Measurements from ENCODE around the gene NRROS. TPM values are rescaled to one million over a fixed set of nuclear protein-coding genes. Genes with fewer than 3 reads are reported as not detected.

The NRROS gene
- total RNA-seq, 1 donor from 2014 or later = 4.2 TPM

DNA sequence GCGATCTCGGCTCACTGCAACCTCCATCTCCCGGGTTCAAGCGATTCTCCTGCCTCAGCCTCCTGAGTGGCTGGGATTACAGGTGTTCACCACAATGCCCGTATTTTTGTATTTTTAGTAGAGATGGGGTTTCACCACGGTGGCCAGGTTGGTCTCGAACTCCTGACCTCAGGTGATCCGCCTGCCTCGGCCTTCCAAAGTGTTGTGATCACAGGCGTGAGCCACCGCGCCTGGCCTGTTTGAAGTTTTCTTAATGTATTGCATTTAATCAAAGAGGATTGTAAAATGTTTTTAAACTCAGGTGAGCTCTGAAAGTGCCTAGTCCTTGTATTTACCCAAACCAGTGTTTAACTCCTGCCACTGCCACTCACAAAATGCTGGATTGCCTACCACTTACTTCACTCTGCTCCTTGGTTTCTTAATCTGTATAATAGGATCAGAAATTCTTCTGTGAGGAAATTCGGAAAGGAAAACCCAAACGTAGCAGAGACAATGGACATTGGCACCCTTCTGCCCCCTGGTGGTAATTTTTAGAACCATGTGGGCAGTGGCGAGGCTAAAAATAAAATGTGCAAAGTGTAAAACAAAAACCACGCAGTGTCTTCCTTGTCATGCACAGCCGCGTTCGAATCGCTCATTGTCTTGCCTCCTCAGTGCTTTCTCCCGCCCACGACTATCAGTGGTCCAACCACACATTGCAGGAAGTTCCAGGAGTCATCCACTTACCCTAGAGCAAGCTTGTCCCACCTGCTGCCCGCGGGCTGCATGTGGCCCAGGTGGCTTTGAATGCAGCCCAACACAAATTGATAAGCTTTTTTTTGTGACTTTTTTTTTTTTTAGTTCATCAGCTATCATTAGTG is 45.3 kb downstream of the NRROS start:
- DNase-seq (ENCODE audit: low spot score) = peak; percentile 74

DNA sequence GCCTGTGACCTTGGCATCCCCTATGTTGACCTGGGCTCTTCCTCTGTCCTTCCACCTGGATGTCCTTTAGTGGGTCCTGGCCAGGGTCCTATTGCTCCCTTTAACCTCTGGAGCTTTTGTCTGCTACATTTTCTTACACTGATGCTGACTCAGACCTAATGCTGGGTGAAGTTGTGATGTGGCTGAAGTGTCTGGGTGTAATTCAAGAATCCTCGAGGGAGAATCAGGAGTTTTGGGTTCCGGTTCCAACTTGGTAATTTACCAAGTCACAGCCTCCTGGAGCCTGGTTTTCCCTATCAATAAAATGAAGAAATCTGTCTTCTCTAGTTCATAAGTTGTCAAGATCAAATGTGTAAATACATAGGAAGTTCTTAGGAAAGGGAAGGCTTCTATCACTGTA is 46.9 kb downstream of the NRROS start:
- no peak for DNase-seq (ENCODE audit: low spot score)

DNA sequence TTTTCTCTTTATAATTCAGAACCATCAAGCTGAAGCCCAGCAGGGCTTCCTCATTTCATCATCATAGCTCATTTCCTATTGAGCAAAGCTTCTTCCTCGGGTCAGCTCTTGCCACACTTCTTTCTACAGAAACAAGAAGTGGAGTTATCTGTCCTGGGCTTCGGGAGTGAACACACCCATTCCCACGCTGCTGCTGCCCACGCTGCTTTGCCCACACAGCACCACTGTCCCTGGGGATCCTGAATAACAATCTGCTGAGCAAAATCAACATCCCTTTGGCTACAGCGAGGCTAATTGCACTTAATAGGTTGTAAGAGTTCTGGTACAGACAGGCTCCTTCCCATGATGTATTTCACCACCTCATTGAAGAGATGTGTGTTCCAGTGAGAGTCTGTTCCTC is 48.9 kb downstream of the NRROS start:
- no peak for DNase-seq (ENCODE audit: low spot score)

DNA sequence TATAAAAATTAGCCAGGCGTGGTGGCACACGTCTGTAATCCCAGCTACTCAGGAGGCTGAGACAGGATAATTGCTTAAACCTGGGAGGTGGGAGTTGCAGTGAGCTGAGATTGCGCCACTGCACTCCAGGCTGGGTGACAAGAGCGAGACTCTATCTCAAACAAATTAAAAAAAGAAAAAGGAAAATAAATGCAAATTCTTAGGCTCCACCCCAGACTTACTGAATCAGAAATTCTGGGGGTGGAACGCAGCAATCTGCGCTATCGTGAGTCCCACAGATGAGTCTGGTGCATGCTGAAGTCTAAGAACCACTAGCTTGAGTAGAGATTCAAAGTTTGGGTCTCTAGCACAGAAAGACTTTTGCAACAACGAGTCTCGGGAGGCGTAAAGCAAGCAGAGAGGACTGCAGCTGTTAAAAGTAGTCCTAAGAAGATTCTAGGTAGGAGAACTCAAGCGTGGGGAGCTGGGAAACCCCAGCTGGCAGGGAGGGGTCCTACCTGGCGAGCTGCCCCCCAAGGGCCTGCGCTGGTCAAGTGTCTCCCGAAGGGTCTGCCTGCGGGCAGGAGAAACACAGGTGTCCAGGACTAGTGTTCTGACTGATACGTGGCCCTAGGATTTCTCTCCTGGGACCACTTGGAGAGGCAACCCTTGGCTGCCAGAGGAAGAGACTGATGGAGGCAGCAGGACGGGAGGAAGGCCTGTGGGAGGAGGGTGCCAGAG is 50.6 kb downstream of the NRROS start:
- DNase-seq (ENCODE audit: low spot score) = no peak

GRCh38 chr3:196691386-196691785 is 51.9 kb downstream of the NRROS start:
- DNase-seq (ENCODE audit: low spot score) = no peak

DNA sequence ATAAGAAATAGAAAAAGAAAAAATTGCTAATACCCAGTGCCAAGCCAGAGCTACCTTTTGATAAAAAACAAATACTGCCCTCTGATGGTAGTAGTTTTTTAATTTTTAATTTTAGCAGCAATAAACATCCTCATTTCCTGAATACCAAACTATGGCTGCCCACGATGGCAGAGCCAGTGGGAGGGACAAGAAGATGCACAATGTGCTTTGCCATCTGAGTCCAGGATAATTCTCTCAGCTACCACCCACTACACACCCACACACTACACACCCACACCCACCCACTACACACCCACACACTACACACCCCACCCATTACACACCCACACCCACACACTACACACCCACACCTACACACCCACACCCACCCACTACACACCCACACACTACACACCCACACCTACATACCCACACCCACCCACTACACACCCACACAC is 54.7 kb downstream of the NRROS start:
- DNase-seq (ENCODE audit: low spot score) = no peak

- DNase-seq (ENCODE audit: low spot score) = no peak
Measured at GRCh38 chr3:196694941-196695848, 55.7 kb downstream of the NRROS start.

- no peak for DNase-seq (ENCODE audit: low spot score)
Measured at GRCh38 chr3:196695849-196696226, 56.3 kb downstream of the NRROS start.

GRCh38 chr3:196697270-196697669 is 57.8 kb downstream of the NRROS start:
- DNase-seq (ENCODE audit: low spot score) = no peak

GRCh38 chr3:196699749-196700148 is 60.3 kb downstream of the NRROS start:
- DNase-seq (ENCODE audit: low spot score) = no peak

GRCh38 chr3:196700801-196701200 is 61.3 kb downstream of the NRROS start:
- DNase-seq (ENCODE audit: low spot score) = no peak

- DNase-seq (ENCODE audit: low spot score) = no peak
Measured at GRCh38 chr3:196706327-196706726, 66.8 kb downstream of the NRROS start.

DNA sequence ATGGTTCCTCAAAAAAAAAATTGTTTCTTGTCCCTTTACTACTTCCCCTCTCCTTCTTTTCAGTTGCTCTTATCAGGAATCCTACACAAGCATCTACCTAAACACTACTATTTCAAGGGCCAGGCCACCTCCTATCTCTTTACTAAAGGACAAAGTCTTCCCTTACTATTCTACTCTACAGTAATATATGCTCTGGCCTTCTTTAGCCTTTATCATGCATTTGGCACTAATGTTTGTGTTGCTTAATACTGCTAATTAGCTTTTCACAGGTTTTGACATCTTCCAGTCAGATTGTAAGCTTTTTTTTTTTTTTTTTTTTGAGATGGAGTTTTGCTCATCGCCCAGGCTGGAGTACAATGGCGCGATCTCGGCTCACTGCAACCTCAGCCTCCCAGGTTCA is 67.2 kb downstream of the NRROS start:
- DNase-seq (ENCODE audit: low spot score) = no peak

GRCh38 chr3:196707566-196707965 is 68.1 kb downstream of the NRROS start:
- no peak for DNase-seq (ENCODE audit: low spot score)

GRCh38 chr3:196708467-196708866 is 69.0 kb downstream of the NRROS start:
- no peak for DNase-seq (ENCODE audit: low spot score)

Other genes starting within 250 kb of the NRROS start
- 53.2 TPM for gene UBXN7, start 207.3 kb upstream of the NRROS start, total RNA-seq
- gene RNF168, start 135.9 kb upstream of the NRROS start, total RNA-seq = 23.0 TPM
- gene SMCO1, start 124.3 kb upstream of the NRROS start, total RNA-seq = not detected
- 8.1 TPM for gene WDR53, start 71.1 kb upstream of the NRROS start, total RNA-seq
- gene FBXO45, start 71.0 kb upstream of the NRROS start, total RNA-seq = 5.8 TPM
- gene CEP19, start 72.6 kb downstream of the NRROS start, total RNA-seq = 0.62 TPM
- gene PIGX, start 72.7 kb downstream of the NRROS start, total RNA-seq = 13.4 TPM
- gene PAK2, start 100.2 kb downstream of the NRROS start, total RNA-seq = 55.0 TPM
- gene SENP5, start 228.2 kb downstream of the NRROS start, total RNA-seq = 44.0 TPM